Loucy (cell line): Measurements from ENCODE around the gene CD226.

Experiments
- EZH2phosphoT487 ChIP-seq: fragments of 200-600 bp; IDR thresholded peaks from 2 replicates; pipeline ENCODE4 v1.6.1; 2018; ENCODE audit warnings: antibody characterized with exemption, mild to moderate bottlenecking, moderate library complexity, borderline replicate concordance
- TF ChIP-seq, protein P1 (sequence below): fragments of 200-600 bp; sonication (generic); conservative IDR thresholded peaks from 2 replicates; pipeline ENCODE4 v1.5.1; 2014; ENCODE audit warnings: mild to moderate bottlenecking, antibody characterized with exemption, low read length

DNA sequence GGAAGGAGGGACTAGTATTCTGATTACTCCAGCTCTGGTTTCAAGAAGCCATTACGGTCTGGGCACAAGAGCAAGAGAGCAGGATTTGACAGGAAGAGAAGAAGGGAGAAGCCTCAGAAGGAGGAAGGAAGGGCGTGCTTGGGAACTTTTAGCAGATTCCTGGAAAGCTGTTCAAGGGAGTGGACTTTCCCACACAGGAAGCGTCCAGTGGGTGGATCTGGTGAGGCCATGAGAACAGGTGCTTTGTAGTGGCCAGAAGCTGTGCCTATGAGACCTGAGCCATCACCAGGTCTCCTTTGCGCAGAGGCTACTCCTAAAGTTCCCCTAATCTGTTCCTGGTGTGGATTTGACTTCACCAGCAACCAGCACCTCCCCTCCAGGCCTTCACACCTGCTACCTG lies 62.3 kb downstream of the CD226 start:
- TF ChIP-seq, protein P1, sequence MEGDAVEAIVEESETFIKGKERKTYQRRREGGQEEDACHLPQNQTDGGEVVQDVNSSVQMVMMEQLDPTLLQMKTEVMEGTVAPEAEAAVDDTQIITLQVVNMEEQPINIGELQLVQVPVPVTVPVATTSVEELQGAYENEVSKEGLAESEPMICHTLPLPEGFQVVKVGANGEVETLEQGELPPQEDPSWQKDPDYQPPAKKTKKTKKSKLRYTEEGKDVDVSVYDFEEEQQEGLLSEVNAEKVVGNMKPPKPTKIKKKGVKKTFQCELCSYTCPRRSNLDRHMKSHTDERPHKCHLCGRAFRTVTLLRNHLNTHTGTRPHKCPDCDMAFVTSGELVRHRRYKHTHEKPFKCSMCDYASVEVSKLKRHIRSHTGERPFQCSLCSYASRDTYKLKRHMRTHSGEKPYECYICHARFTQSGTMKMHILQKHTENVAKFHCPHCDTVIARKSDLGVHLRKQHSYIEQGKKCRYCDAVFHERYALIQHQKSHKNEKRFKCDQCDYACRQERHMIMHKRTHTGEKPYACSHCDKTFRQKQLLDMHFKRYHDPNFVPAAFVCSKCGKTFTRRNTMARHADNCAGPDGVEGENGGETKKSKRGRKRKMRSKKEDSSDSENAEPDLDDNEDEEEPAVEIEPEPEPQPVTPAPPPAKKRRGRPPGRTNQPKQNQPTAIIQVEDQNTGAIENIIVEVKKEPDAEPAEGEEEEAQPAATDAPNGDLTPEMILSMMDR = no peak
- TF ChIP-seq EZH2phosphoT487 = no peak
